GM21529 (cell line): Measurements from ENCODE around the gene KIAA1217.
"Not testable (repeated sequence)": the region's sequence is repeated elsewhere in the genome, so short reads cannot be mapped to it uniquely, and the experiment has no call there.

Experiments used
- ATAC-seq: cut with Tn5 transposase; IDR thresholded peaks from one replicate; pipeline ENCODE4 v1.9.1; 2021; ENCODE audit not compliant: unreplicated experiment

Gene KIAA1217

DNA sequence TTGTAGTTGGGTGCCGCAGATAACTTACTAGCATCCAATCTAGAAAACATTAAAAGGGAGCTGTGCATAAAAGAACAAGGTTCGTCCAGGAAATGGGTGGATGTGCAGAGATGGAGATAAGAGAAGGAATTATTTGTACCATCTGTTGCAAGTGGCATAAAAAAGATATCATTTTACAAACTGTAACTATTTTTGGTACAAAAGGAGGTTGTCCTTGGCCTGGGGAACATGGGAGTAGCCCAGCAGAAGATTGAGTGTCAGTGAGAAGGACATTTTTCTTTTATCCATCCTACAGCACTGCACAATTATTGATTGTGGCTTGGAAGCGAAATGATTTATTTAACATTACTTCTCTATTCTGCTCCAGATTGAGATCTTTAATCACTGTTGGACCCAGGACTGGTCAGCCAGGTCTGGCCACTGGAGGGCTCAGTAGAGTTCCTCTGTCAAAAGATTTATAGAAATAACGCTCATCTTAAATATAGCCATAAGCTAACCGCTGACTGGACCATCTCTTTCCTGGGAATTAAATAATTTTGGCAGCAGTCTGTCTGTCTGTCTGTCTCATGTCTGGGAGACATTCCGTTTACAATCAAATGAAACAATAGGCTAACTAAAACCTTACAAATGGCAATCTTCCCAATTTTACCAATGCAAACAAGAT lies 254.1 kb downstream of the KIAA1217 start:
- ATAC-seq = no peak

DNA sequence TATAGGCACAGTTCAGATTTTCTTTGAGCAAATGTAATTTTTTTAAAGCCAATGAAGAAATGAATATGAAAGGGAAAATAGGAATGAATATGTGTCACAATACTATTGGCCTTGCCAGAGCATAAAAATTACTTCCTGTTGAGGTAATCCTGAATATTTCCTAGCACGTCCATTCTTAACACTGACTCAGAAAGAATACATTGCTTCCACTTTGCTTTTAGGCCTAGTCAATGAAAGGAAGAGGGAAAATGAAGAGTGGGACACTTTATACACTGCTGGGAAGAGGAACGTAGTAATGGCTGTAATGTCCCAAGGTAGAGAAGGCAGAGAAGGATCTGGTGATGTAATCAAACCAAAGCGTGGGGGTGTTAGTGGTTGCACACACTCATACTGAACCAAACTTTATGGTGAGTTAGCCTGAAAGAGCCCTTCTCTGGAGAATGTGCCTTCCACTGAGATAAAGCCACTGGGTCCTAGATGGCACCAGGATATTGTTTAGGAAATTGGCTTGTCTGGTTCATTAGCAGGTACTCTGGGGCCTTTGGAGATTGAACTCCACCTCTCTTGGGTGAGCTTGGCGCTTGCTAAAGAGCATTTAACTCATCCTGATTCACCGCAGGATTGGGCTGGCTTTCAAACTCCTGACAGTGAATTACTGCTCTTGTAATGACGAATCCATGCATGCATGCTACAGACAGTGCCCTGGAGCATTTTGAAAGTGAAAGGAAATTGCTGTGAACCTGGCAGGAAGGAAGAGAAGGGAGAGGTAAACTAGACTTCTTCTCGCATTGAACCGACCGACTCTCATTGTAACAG lies 254.9 kb downstream of the KIAA1217 start:
- peak; percentile 70 for ATAC-seq

- no peak for ATAC-seq
These were observed 256.4 kb downstream of the KIAA1217 start for GRCh38 chr10:24465124-24465874.

DNA sequence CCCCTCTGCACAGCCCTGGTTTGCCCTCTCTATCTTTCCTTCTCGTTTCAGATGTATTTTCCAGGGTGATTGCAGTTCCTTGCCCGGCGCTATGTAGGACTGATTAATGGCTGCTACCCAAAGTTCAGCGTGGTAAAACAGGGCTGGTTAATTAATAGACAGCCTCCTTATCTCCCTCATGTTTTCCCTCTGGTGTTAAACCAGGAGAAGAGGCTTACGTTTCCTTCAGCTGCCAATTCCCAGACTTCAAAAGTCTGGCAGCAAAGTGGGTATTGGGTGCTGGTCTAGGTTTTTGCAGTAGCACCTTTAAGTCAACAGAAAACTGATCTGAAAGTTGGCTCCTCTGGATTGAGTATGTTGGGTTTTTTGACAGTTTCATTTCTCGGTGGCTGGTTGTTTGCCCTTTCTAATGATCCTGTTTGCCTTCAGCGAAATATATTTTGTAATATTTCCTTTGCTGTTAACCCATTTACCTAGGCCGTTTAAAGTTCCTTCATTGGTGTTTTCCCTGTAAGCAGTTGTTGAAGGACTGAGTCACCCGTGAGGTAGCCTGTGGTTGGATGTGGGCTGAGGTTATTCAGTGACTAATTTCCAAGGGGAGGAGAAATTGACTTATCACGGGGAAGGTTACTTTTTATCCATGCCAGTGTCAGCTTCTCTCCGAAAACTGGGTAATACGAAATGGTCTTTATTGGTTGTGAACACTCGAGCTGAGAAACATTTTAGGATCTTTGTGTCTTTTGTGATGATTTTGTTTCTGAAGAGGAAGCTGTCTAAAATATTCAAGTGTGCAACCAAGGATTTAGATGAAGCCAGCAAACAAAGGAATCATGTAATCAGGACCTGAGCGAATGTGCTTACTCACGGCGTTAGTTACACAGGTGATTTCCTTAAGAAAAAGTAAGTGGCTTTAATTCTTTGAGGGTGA lies 257.2 kb downstream of the KIAA1217 start:
- ATAC-seq = peak; percentile 64

GRCh38 chr10:24467136-24467535 lies 258.2 kb downstream of the KIAA1217 start:
- no peak for ATAC-seq

GRCh38 chr10:24467605-24468004 lies 258.7 kb downstream of the KIAA1217 start:
- ATAC-seq = no peak

GRCh38 chr10:24468281-24468751 lies 259.4 kb downstream of the KIAA1217 start:
- ATAC-seq = no peak

- ATAC-seq = no peak
These were observed 261.1 kb downstream of the KIAA1217 start for GRCh38 chr10:24469993-24470392.

DNA sequence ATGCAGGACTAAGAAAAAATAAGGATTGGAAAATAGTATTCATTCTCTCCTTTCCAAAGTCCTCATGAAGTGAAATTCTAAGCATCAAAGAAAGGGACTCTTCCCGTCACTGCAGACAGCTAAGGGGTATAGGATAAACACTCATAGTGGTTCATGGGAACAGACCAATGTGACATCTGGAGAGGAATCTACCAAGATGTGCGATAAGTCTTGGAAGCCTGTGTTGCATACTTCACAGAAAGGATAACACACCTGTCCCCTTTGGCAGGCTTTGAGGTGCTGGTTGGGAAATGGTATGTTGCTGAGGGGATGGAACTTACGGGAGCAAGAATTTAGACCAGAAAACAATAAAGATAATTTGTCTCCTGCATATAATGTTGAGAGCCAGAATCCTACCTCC lies 266.7 kb downstream of the KIAA1217 start:
- no peak for ATAC-seq

- no peak for ATAC-seq
These were observed 268.2 kb downstream of the KIAA1217 start for GRCh38 chr10:24476913-24477701.

DNA sequence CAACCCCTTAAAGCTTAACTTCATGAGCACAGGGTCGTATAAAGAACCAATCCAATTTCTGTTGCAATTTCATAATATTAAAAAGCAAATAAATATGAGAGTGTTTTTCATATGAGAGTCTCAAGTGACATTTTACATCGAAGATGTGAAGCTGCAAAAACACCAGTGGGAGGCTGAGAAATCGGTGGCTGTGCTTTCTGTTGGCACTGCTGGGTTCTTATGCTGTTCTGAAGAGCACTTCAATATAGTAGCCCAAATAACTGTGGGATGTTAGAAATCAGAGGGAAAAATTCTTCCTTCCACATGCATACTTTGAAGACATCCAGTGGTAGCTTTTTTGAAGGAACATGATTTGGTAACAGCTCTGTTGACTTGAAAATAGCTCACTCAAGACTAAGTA lies 269.0 kb downstream of the KIAA1217 start:
- no peak for ATAC-seq

DNA sequence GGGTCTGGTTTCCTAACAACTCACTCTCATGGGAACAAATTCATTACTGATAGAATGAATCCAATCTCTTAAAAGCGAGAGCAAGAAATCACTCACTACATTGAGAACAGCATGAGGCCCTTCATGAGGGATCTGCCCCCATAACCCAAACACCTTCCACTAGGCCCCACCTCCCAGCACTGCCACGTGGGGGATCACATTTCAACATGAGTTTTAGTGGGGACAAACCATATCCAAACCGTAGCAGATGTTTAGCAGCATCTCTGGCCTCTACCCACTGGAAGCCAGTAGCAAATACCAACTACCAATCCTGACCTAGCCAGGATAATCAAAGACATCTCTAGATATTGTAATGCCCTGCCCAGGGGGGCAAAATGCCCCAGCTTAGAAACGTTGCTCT lies 270.9 kb downstream of the KIAA1217 start:
- no peak for ATAC-seq

DNA sequence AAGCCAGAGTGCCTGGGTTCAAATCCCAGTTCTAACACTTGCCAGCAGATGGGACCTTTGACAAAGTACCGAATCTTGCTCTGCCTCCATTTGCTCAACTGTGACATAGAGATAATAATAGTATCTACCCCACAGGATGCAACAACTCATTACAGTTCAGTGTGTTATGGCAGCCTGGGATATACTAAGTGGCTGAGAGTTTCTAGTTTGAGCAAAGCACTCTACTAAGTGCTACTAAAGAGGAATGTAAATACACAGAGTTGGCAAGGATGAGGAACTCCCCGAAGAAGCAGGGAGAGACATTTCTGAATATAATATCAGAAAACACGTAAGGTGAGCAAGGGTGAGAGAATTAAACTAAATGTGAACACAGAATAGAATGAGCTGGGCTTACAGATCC lies 271.5 kb downstream of the KIAA1217 start:
- no peak for ATAC-seq

GRCh38 chr10:24481241-24481640 lies 272.3 kb downstream of the KIAA1217 start:
- no peak for ATAC-seq

DNA sequence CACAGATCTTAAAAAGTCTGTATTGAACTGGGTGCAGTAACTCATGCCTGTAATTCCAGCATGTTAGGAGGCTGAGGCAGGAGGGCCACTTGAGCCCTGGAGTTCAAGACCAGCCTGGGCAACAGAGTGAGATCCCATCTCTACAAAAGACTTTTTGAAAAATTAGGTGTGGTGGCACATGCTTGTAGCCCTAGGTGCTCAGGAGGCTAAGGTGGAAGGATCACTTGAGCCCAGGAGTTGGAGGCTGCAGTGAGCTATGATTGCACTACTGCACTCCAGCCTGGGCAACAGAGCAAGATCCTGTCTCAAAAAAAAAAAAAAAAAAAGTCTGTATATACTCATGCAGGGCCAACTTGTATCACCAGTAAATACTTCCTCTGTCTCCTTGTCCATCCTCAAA lies 273.8 kb downstream of the KIAA1217 start:
- ATAC-seq = not testable (repeated sequence)

GRCh38 chr10:24483701-24484100 lies 274.8 kb downstream of the KIAA1217 start:
- ATAC-seq = peak; percentile 87

DNA sequence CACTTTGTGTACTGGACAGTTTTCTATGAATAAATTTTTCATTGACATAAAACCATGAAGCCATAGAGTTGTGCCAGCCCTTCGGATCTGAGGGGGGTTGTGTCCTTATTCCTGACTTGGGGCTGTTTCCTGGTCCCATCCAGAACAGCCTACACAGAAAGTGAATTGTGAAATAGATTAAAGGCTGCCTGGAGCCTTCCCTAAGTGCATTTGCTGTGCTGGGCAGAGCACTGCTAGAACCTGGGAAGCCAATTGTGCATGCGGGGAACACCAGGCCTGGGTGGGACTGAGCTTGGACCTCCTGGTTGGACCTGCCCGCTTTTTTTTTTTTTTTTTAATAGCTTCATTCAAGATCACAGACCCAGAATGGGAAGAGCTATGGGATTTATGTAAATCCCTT lies 275.8 kb downstream of the KIAA1217 start:
- no peak for ATAC-seq

- ATAC-seq = no peak
These were observed 276.4 kb downstream of the KIAA1217 start for GRCh38 chr10:24485304-24485703.

DNA sequence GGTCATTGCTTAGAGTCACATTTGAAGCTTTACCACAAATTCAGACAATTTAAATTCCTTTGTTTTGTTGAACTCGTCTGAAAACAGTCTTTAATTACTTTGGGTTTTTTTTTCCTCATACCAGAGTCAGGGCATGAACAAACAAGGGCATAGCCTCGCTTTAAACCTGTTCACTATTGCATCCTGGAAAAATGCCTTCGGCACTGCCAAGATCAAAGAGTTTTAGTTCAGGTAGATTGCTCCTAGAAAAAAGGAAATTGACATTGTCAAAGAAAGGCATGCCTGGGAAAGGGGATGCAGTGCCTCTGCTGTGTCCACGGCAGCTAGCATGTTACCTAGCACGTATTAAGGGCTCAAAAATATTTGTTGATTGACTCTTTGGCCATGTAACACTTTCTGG lies 279.7 kb downstream of the KIAA1217 start:
- ATAC-seq = no peak

- no peak for ATAC-seq
These were observed 284.2 kb downstream of the KIAA1217 start for GRCh38 chr10:24493165-24493564.
